MCF 10A (cell line): ENCODE data around the gene USP13. TPM values are rescaled to one million over a fixed set of nuclear protein-coding genes. Genes with fewer than 3 reads are reported as not detected.

Source experiments
- BruUV-seq: library from RNA; stranded (reverse); fragments of 400-500 nt; replicated peaks from 2 replicates; lab custom pipeline; 2021; lab: Mats Ljungman, UMichigan
- CTCF ChIA-PET: fragments of 300-600 bp; sonication (Branson Sonifier 250); formaldehyde crosslinking; extraction: SDS; loops from one replicate; lab custom pipeline; 2021; ENCODE audit warnings: antibody characterized with exemption, inconsistent platforms; lab: Yijun Ruan, JAX
- POLR2A ChIA-PET: fragments of 300-600, 350-650 bp; sonication (Branson Sonifier 250); formaldehyde crosslinking; extraction: SDS; loops from one replicate; lab custom pipeline; 2020; ENCODE audit warnings: antibody characterized with exemption, inconsistent platforms; lab: Yijun Ruan, JAX
- DNase-seq: peaks from one replicate; pipeline ENCODE4 v3.0.0-alpha.2; 2018; ENCODE audit not compliant: unreplicated experiment
- H3K27ac Mint-ChIP-seq: one replicate; pipeline ENCODE4 v1.8.0; 2022; ENCODE audit warnings: mild to moderate bottlenecking, low read depth, mixed read lengths; ENCODE audit not compliant: unreplicated experiment
- H3K27me3 Mint-ChIP-seq: one replicate; pipeline ENCODE4 v1.8.0; 2022; ENCODE audit warnings: mixed read lengths; ENCODE audit not compliant: insufficient read depth, unreplicated experiment
- H3K36me3 Mint-ChIP-seq: one replicate; pipeline ENCODE4 v1.8.0; 2022; ENCODE audit warnings: mild to moderate bottlenecking, moderate library complexity, mixed read lengths; ENCODE audit not compliant: insufficient read depth, unreplicated experiment
- H3K4me1 Mint-ChIP-seq: one replicate; pipeline ENCODE4 v1.8.0; 2022; ENCODE audit warnings: mixed read lengths; ENCODE audit not compliant: insufficient read depth, unreplicated experiment
- H3K4me3 Mint-ChIP-seq: one replicate; pipeline ENCODE4 v1.8.0; 2022; ENCODE audit warnings: mild to moderate bottlenecking, moderate library complexity, mixed read lengths; ENCODE audit not compliant: unreplicated experiment
- H3K9me3 Mint-ChIP-seq: one replicate; pipeline ENCODE4 v1.8.0; 2022; ENCODE audit warnings: mixed read lengths; ENCODE audit not compliant: unreplicated experiment
- CTCF ChIP-seq: fragments of 200-600 bp; IDR thresholded peaks from one replicate; pipeline ENCODE4 v1.8.0; 2022; ENCODE audit warnings: antibody characterized with exemption, mild to moderate bottlenecking; ENCODE audit not compliant: unreplicated experiment
- intact Hi-C: fragments of 100-400 bp; cut with micrococcal nuclease; formaldehyde crosslinking; loops from 2 replicates; pipeline ENCODE4 v1.14.1; 2022
- total RNA-seq: library from RNA; stranded (reverse); gene quantifications from 2 replicates; pipeline ENCODE4 v1.2.3, GENCODE V29; 2022

Gene USP13
- total RNA-seq, 1 experiment from 2014 or later, result 9.7 TPM

- ChIA-PET CTCF (interaction anchor here (0.7 kb wide), 1 partner anchor 9 kb away, joined by 3 read pairs; no protein-coding TSS in a partner anchor), POLR2A (no interaction called here)
- no peak for DNase-seq
- Mint-ChIP-seq H3K4me1 (no peaks in the 10 kb centered on the region), H3K9me3 (no peaks in the 10 kb centered on the region), H3K4me3 (no peak overlapping the region), H3K27me3 (no peaks in the 10 kb centered on the region), H3K36me3 (peaks cover 13% of the 10 kb centered on the region), H3K27ac (no peak overlapping the region)
- no TSS peak for BruUV-seq
- no peak for TF ChIP-seq CTCF
- intact Hi-C loops, result no loop called here
Observed at GRCh38 chr3:179716226-179716625, 63.4 kb downstream of the USP13 start.

DNA sequence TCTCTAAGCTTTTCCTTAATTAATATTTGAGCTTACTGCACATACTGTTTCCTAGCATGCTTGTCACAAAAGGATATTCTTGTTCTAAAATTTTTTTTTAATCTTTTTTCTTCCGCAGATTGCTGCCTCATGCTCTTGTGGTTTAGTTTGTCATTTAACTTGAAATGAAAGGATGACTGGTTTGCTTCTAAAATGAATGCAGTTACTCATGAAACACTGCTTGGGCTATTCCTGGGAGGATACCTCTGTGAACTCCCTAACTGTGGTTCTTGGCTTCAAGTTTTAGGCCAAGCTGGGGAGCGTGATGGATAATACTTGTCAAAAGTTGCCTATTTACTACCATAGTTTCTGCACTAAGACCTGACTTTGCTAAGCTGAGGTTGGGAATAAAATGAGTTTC lies 64.0 kb downstream of the USP13 start:
- TF ChIP-seq CTCF, result no peak
- intact Hi-C loops, result no loop called here
- no peak overlapping the region for H3K4me3 Mint-ChIP-seq
- no peaks in the 10 kb centered on the region for H3K4me1 Mint-ChIP-seq
- DNase-seq, result no peak
- BruUV-seq, result no TSS peak
- no peak overlapping the region for H3K27ac Mint-ChIP-seq
- H3K9me3 Mint-ChIP-seq, result no peaks in the 10 kb centered on the region
- POLR2A ChIA-PET, result no interaction called here
- CTCF ChIA-PET, result no interaction called here
- H3K36me3 Mint-ChIP-seq, result peaks cover 13% of the 10 kb centered on the region
- no peaks in the 10 kb centered on the region for H3K27me3 Mint-ChIP-seq

DNA sequence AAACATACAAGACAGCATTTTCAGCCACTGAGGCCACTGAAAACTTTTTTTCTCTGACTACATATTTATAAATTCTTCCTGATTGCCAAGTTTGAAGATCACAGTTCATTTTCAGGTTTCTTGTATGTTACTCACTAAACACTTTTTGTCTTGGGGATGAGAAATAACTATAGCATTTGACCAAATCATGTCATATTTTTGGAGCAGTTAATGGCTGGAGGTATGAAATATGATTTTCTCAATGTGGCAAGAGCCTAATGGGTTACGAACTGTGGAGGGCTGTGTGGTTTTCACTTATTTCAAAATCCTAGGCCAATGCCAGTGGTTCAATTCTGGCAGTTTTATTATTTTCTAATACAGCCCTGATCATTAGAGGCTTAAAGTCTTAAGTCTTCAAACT lies 64.4 kb downstream of the USP13 start:
- Mint-ChIP-seq H3K9me3 (no peaks in the 10 kb centered on the region), H3K36me3 (peaks cover 13% of the 10 kb centered on the region), H3K27ac (no peak overlapping the region), H3K4me3 (no peak overlapping the region), H3K4me1 (no peaks in the 10 kb centered on the region), H3K27me3 (no peaks in the 10 kb centered on the region)
- BruUV-seq, result no TSS peak
- intact Hi-C loops, result no loop called here
- POLR2A ChIA-PET, result no interaction called here
- DNase-seq, result no peak
- no peak for TF ChIP-seq CTCF
- CTCF ChIA-PET, result interaction anchor here (1.1 kb wide), 1 partner anchor 67 kb away, joined by 3 read pairs; no protein-coding TSS in a partner anchor

DNA sequence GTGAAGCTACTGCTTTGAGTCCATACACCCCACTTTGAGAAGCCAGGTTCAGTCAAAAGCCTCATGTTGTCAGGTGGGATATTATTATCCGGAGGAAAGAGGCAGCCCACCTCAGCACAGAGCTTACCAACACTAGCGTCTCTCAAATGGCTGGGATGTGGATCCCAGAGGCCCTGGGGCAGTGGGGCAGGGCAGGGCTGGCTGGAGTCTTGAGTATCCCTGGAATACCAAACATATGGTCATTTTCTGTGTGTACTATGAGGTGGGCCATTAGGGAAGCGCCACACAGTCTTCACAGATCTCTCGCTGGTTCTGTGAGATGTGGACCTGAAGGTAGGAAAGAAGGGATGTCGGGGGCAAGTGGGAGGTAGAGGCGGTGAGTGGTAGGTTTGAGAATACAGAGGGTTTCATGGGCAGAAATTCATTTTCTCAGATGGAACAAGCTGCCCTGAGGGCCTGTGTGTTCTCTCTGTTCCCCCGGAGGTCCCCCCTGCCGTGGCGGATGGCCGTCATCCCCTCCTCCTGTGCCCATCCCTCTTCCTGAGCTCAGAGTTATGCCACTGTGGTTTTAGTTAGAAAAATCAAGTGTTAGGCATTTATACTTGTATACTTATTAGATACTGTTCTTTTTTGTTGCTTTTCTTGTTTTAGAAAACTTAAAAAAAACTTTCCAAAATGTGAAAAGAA lies 66.4 kb downstream of the USP13 start:
- Mint-ChIP-seq H3K9me3 (no peaks in the 10 kb centered on the region), H3K4me1 (no peaks in the 10 kb centered on the region), H3K36me3 (peaks cover 14% of the 10 kb centered on the region), H3K4me3 (no peak overlapping the region), H3K27me3 (no peaks in the 10 kb centered on the region), H3K27ac (no peak overlapping the region)
- no peak for TF ChIP-seq CTCF
- BruUV-seq, result no TSS peak
- ChIA-PET POLR2A (no interaction called here), CTCF (no interaction called here)
- intact Hi-C loops, result no loop called here
- no peak for DNase-seq
